B cell (primary cell): Measurements from ENCODE around the gene B3GLCT. TPM values are rescaled to one million over a fixed set of nuclear protein-coding genes. Genes with fewer than 3 reads are reported as not detected.

Experiments used
- ATAC-seq: fragments of 200-7000 bp; cut with Tn5 transposase; one replicate; pipeline ENCODE4 v1.10.0; 2021; ENCODE audit warnings: low read depth, mild to moderate bottlenecking, moderate number of reproducible peaks, moderate library complexity
- CTCF ChIA-PET: fragments of 350-600 bp; sonication (Branson Sonifier 250); formaldehyde crosslinking; loops from one replicate; lab custom pipeline; 2021; ENCODE audit warnings: antibody characterized with exemption, inconsistent platforms; lab: Charles Lee
- POLR2A ChIA-PET: fragments of 350-600 bp; sonication (Branson Sonifier 250); formaldehyde crosslinking; loops from one replicate; lab custom pipeline; 2021; ENCODE audit warnings: antibody characterized with exemption; lab: Charles Lee
- DNase-seq: peaks from one replicate; pipeline ENCODE4 v3.0.0; 2013
- H2AFZ ChIP-seq: 2 replicates; pipeline ENCODE4 v1.6.1; 2012; ENCODE audit warnings: mild to moderate bottlenecking, low read depth, low read length; ENCODE audit not compliant: insufficient read depth, poor library complexity, severe bottlenecking
- H3K27ac ChIP-seq, 2 donors: 1 replicate in 1 of 2; 2 replicates in 1 of 2; pipeline ENCODE4 v1.5.1; 2012 to 2013; ENCODE audit warnings: low read length in 2 of 2, mild to moderate bottlenecking in 2 of 2, moderate library complexity in 1 of 2
- H3K27me3 ChIP-seq, 4 experiments: fragments of 200-600 bp in 1 of 4; sonication (generic) in 1 of 4; replicated peaks in 1 of 4; 1 replicate in 2 of 4; 2 replicates in 2 of 4; pipeline versions ENCODE4 v1.6.1 to v1.7.0; 2013 to 2016; ENCODE audit warnings: low read length in 3 of 4, mild to moderate bottlenecking in 2 of 4, mixed read lengths in 1 of 4, moderate library complexity in 1 of 4; ENCODE audit not compliant: insufficient read depth in 4 of 4, control insufficient read depth in 3 of 4; ENCODE audit errors: control extremely low read depth in 1 of 4
- H3K36me3 ChIP-seq, 2 experiments: replicated peaks in 1 of 2; 1 replicate in 1 of 2; 2 replicates in 1 of 2; pipeline versions ENCODE4 v1.6.1 to v1.7.1; 2013; ENCODE audit warnings: low read length in 1 of 2; ENCODE audit not compliant: insufficient read depth in 2 of 2, control insufficient read depth in 1 of 2; ENCODE audit errors: control extremely low read depth in 1 of 2, extremely low read depth in 1 of 2
- H3K4me1 ChIP-seq, 2 donors: fragments of 200-600 bp in 1 of 2; sonication (generic) in 1 of 2; 1 replicate in 1 of 2; 2 replicates in 1 of 2; pipeline versions ENCODE4 v1.5.1 to v1.6.1; 2013 to 2017; ENCODE audit warnings: low read length in 2 of 2; ENCODE audit not compliant: control insufficient read depth in 2 of 2, insufficient read depth in 2 of 2
- H3K4me2 ChIP-seq: replicated peaks from 2 replicates; pipeline ENCODE3; 2012; ENCODE audit warnings: mild to moderate bottlenecking, low read depth, low read length; ENCODE audit not compliant: poor library complexity, severe bottlenecking
- H3K4me3 ChIP-seq, 5 experiments: fragments of 200-600 bp in 1 of 5; sonication (generic) in 1 of 5; 1 replicate in 3 of 5; 2 replicates in 2 of 5; pipeline versions ENCODE4 v1.5.1 to v1.7.0; 2011 to 2016; ENCODE audit warnings: low read length in 4 of 5, mild to moderate bottlenecking in 4 of 5, low read depth in 2 of 5, control low read depth in 1 of 5, moderate library complexity in 1 of 5; ENCODE audit not compliant: insufficient read depth in 1 of 5; ENCODE audit errors: control extremely low read depth in 1 of 5, extremely low read depth in 1 of 5
- H3K79me2 ChIP-seq: fragments of 200-600 bp; sonication (generic); one replicate; pipeline ENCODE4 v1.6.0; 2016; ENCODE audit warnings: low read length; ENCODE audit not compliant: control insufficient read depth, insufficient read depth
- H3K9ac ChIP-seq: fragments of 200-600 bp; sonication (generic); 2 replicates; pipeline ENCODE4 v1.6.1; 2017; ENCODE audit warnings: mild to moderate bottlenecking, low read length, moderate library complexity
- H3K9me3 ChIP-seq, 3 donors: one replicate each; pipeline versions ENCODE4 v1.6.1 to v1.7.1; 2013; ENCODE audit warnings: low read length in 2 of 3; ENCODE audit not compliant: control insufficient read depth in 2 of 3, insufficient read depth in 1 of 3; ENCODE audit errors: control extremely low read depth in 1 of 3
- H4K20me1 ChIP-seq: 2 replicates; pipeline ENCODE4 v1.6.0; 2012; ENCODE audit warnings: mild to moderate bottlenecking, low read length; ENCODE audit not compliant: insufficient read depth, control insufficient read depth, poor library complexity, severe bottlenecking
- H3K27ac Mint-ChIP-seq: one replicate; pipeline ENCODE4 v1.8.0; 2021; ENCODE audit warnings: mixed read lengths
- H3K27me3 Mint-ChIP-seq: one replicate; pipeline ENCODE4 v1.8.0; 2021; ENCODE audit warnings: mixed read lengths
- H3K4me1 Mint-ChIP-seq: one replicate; pipeline ENCODE4 v1.8.0; 2021; ENCODE audit warnings: mixed read lengths
- H3K4me3 Mint-ChIP-seq: one replicate; pipeline ENCODE4 v1.8.0; 2021; ENCODE audit warnings: mixed read lengths
- H3K9me3 Mint-ChIP-seq: one replicate; pipeline ENCODE4 v1.8.0; 2022; ENCODE audit warnings: mixed read lengths; ENCODE audit not compliant: insufficient read depth
- EZH2 ChIP-seq: IDR thresholded peaks from 2 replicates; pipeline ENCODE4 v1.6.1; 2012; ENCODE audit warnings: borderline replicate concordance, low read depth, mild to moderate bottlenecking, moderate library complexity, low read length; ENCODE audit not compliant: insufficient read depth, poor library complexity, severe bottlenecking
- WGBS: methylation state at CpG from one replicate; pipeline ENCODE4 v1.1.5; 2013; ENCODE audit warnings: missing lambda C conversion rate; ENCODE audit not compliant: insufficient coverage; 5-methylcytosine and 5-hydroxymethylcytosine counted together
- intact Hi-C: fragments of 100-400 bp; cut with micrococcal nuclease; formaldehyde crosslinking; loops from one replicate; pipeline ENCODE4 v1.10.0; 2022
- polyA plus RNA-seq: library from polyadenylated mRNA; depleted of rRNA; stranded (reverse); fragments of >200 nt; gene quantifications from 2 replicates; pipeline ENCODE4 v1.2.3, GENCODE V29; 2012
- total RNA-seq, 2 donors: library from RNA; stranded (reverse); fragments of 120-200 nt in 1 of 2; gene quantifications; 1 replicate in 1 of 2; 2 replicates in 1 of 2; pipeline versions ENCODE4 v1.2.3 to v1.2.4, GENCODE V29; 2013 to 2022
- TF ChIP-seq, protein P1 (sequence below): fragments of 200-600 bp; IDR thresholded peaks from one replicate; pipeline ENCODE4 v1.8.0; 2022; ENCODE audit warnings: antibody characterized with exemption, mild to moderate bottlenecking

Gene B3GLCT
- total and polyA plus RNA-seq, 2 donors (not counting 1 experiment from before 2014, with no cell fraction given): 1.4 to 6.2 TPM

GRCh38 chr13:31250435-31250834, 50.7 kb downstream of the B3GLCT start:
- ATAC-seq (no peak), DNase-seq (no peak)
- Histone ChIP-seq H3K4me1 (no peaks in the 10 kb centered on the region), H3K36me3 (peaks cover 0 to 5% of the 10 kb centered on the region in 2 experiments), H3K4me2 (no peak overlapping the region), H3K27ac (no peak overlapping the region), H3K9me3 (peaks cover 0 to 6% (median 0%) of the 10 kb centered on the region in 3 donors), H3K79me2 (no peaks in the 10 kb centered on the region), H2AFZ (no peak overlapping the region), H3K27me3 (no peaks in the 10 kb centered on the region), H4K20me1 (no peaks in the 10 kb centered on the region), H3K9ac (no peak overlapping the region), H3K4me3 (no peak overlapping the region)
- Mint-ChIP-seq H3K27ac (no peak overlapping the region), H3K27me3 (no peaks in the 10 kb centered on the region), H3K4me3 (no peak overlapping the region), H3K4me1 (no peaks in the 10 kb centered on the region), H3K9me3 (peaks cover 9% of the 10 kb centered on the region)
- 83% methylated on average over 4 of the region's 7 CpGs for WGBS
- intact Hi-C loops: no loop called here
- ChIA-PET CTCF (no interaction called here), POLR2A (no interaction called here)
- TF ChIP-seq, protein P1, sequence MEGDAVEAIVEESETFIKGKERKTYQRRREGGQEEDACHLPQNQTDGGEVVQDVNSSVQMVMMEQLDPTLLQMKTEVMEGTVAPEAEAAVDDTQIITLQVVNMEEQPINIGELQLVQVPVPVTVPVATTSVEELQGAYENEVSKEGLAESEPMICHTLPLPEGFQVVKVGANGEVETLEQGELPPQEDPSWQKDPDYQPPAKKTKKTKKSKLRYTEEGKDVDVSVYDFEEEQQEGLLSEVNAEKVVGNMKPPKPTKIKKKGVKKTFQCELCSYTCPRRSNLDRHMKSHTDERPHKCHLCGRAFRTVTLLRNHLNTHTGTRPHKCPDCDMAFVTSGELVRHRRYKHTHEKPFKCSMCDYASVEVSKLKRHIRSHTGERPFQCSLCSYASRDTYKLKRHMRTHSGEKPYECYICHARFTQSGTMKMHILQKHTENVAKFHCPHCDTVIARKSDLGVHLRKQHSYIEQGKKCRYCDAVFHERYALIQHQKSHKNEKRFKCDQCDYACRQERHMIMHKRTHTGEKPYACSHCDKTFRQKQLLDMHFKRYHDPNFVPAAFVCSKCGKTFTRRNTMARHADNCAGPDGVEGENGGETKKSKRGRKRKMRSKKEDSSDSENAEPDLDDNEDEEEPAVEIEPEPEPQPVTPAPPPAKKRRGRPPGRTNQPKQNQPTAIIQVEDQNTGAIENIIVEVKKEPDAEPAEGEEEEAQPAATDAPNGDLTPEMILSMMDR: no peak
- TF ChIP-seq EZH2: no peak

DNA sequence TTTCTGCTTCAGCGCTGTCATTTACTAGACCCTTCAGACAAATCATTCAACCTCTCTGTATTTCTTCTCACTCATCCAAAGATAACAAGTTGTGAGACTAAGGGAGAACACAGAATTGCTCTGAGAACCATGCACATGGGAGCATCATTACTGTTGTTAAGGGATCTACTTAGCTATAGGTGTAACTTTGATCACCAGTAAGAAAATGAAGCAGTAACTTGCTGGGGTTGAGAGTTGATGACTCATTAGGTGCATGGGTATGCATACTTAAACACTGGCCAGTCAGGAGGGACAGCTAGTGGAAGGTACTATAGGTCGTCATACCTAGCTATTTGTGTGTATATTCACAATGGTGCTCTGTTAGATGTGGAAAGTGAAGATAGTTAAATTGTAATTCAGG, 61.5 kb downstream of the B3GLCT start:
- H3K4me2 ChIP-seq: no peak overlapping the region
- TF ChIP-seq EZH2: no peak
- TF ChIP-seq, protein P1: no peak
- no peaks in the 10 kb centered on the region for H3K27me3 Mint-ChIP-seq
- H3K4me3 Mint-ChIP-seq: no peak overlapping the region
- 100% methylated on average over 1 of the region's 2 CpGs for whole genome bisulfite sequencing
- H3K36me3 ChIP-seq: peaks cover 0 to 2% of the 10 kb centered on the region in 2 experiments
- ATAC-seq (no peak), DNase-seq (no peak)
- H3K4me1 ChIP-seq: no peaks in the 10 kb centered on the region
- H3K79me2 ChIP-seq: no peaks in the 10 kb centered on the region
- no peaks in the 10 kb centered on the region for H4K20me1 ChIP-seq
- no peaks in the 10 kb centered on the region for H3K4me1 Mint-ChIP-seq
- no peaks in the 10 kb centered on the region for H3K9me3 Mint-ChIP-seq
- H3K27ac Mint-ChIP-seq: no peak overlapping the region
- H3K9ac ChIP-seq: no peak overlapping the region
- H3K27me3 ChIP-seq: no peaks in the 10 kb centered on the region
- POLR2A ChIA-PET: no interaction called here
- H3K27ac ChIP-seq: no peak overlapping the region
- H3K4me3 ChIP-seq: no peak overlapping the region
- peaks cover 0 to 17% (median 9%) of the 10 kb centered on the region in 3 donors for H3K9me3 ChIP-seq
- CTCF ChIA-PET: interaction anchor here (2.7 kb wide), 1 partner anchor 25 kb away, joined by 7 read pairs; no protein-coding TSS in a partner anchor
- intact Hi-C loops: no loop called here
- no peak overlapping the region for H2AFZ ChIP-seq
